PC-3 (cell line): ENCODE data around the gene ATP8A2. TPM values are rescaled to one million over a fixed set of nuclear protein-coding genes. Genes with fewer than 3 reads are reported as not detected.

Source experiments
- ATAC-seq: fragments of 200-7000 bp; cut with Tn5 transposase; 2 replicates; pipeline ENCODE4 v1.9.1; 2020; ENCODE audit warnings: mild to moderate bottlenecking, moderate library complexity
- BruUV-seq: library from RNA; stranded (reverse); fragments of 400-500 nt; replicated peaks from 2 replicates; lab custom pipeline; 2021; lab: Mats Ljungman, UMichigan
- CTCF ChIA-PET: fragments of 300-600 bp; sonication (Branson Sonifier 250); formaldehyde crosslinking; loops from one replicate; lab custom pipeline; 2022; ENCODE audit warnings: antibody characterized with exemption; lab: Charles Lee
- POLR2A ChIA-PET: fragments of 300-600 bp; sonication (Branson Sonifier 250); formaldehyde crosslinking; loops from one replicate; lab custom pipeline; 2022; ENCODE audit warnings: antibody characterized with exemption; ENCODE audit not compliant: unreplicated experiment; lab: Charles Lee
- DNase-seq: peaks from one replicate; pipeline ENCODE4 v3.0.0-alpha.2; 2015
- H2AFZ ChIP-seq: fragments of 300-600 bp; sonication (generic); 2 replicates; pipeline ENCODE4 v1.6.0; 2016; ENCODE audit warnings: antibody characterized with exemption, low read length
- H3F3A ChIP-seq: fragments of 300-600 bp; sonication (generic); one replicate; pipeline ENCODE4 v1.6.0; 2017; ENCODE audit warnings: antibody characterized with exemption, low read length, control low read depth, mild to moderate bottlenecking; ENCODE audit not compliant: unreplicated experiment
- H3K27ac ChIP-seq: fragments of 300-600 bp; sonication (generic); 2 replicates; pipeline ENCODE4 v1.5.1; 2016; ENCODE audit warnings: mild to moderate bottlenecking, low read length
- H3K27me3 ChIP-seq: fragments of 300-600 bp; sonication (generic); 2 replicates; pipeline ENCODE4 v1.6.1; 2016; ENCODE audit warnings: low read length, mixed read lengths
- H3K36me3 ChIP-seq: fragments of 300-600 bp; sonication (generic); 2 replicates; pipeline ENCODE4 v1.6.1; 2016; ENCODE audit warnings: low read depth, mixed run types, low read length, mixed read lengths
- H3K4me1 ChIP-seq: fragments of 300-600 bp; sonication (generic); 2 replicates; pipeline ENCODE4 v1.5.1; 2016; ENCODE audit warnings: low read length; ENCODE audit not compliant: insufficient read depth
- H3K4me2 ChIP-seq: fragments of 300-600 bp; sonication (generic); 2 replicates; pipeline ENCODE4 v1.6.0; 2016; ENCODE audit warnings: low read length
- H3K4me3 ChIP-seq: fragments of 300-600 bp; sonication (generic); 2 replicates; pipeline ENCODE4 v1.5.1; 2016; ENCODE audit warnings: mild to moderate bottlenecking, low read length, mixed read lengths
- H3K79me2 ChIP-seq: fragments of 300-600 bp; sonication (generic); 2 replicates; pipeline ENCODE4 v1.6.1; 2017; ENCODE audit warnings: low read length, mixed read lengths
- H3K9ac ChIP-seq: fragments of 300-600 bp; sonication (generic); 2 replicates; pipeline ENCODE4 v1.6.0; 2016; ENCODE audit warnings: mild to moderate bottlenecking, low read length
- H3K9me2 ChIP-seq: fragments of 300-600 bp; sonication (generic); replicated peaks from 2 replicates; pipeline ENCODE4 v1.6.1; 2016; ENCODE audit warnings: mixed run types, low read length, mixed read lengths
- H3K9me3 ChIP-seq: fragments of 300-600 bp; sonication (generic); 2 replicates; pipeline ENCODE4 v1.6.1; 2016; ENCODE audit warnings: low read length, mixed read lengths
- H4K20me1 ChIP-seq: fragments of 300-600 bp; sonication (generic); 2 replicates; pipeline ENCODE4 v1.6.1; 2016; ENCODE audit warnings: low read length, mixed read lengths
- EZH2 ChIP-seq: fragments of 300-600 bp; sonication (generic); IDR thresholded peaks from one replicate; pipeline ENCODE4 v1.6.1; 2017; ENCODE audit warnings: antibody characterized with exemption, mild to moderate bottlenecking, low read length; ENCODE audit not compliant: unreplicated experiment
- EZH2phosphoT487 ChIP-seq: fragments of 300-600 bp; sonication (generic); IDR thresholded peaks from 2 replicates; pipeline ENCODE4 v1.6.1; 2018; ENCODE audit warnings: mild to moderate bottlenecking, antibody characterized with exemption, low read length, borderline replicate concordance
- intact Hi-C: fragments of 100-400 bp; cut with micrococcal nuclease; formaldehyde crosslinking; loops from 2 replicates; pipeline ENCODE4 v1.9.0; 2023
- total RNA-seq: library from RNA; depleted of rRNA; stranded (reverse); fragments of >200 nt; gene quantifications from 2 replicates; pipeline ENCODE4 v1.2.3, GENCODE V29; 2014
- TF ChIP-seq, protein P1 (sequence below): fragments of 300-600 bp; sonication (generic); conservative IDR thresholded peaks from 2 replicates; pipeline ENCODE4 v1.5.1; 2017; ENCODE audit warnings: antibody characterized with exemption, low read depth, mild to moderate bottlenecking, low read length

Gene ATP8A2
- total RNA-seq, 1 experiment from 2014 or later: 0.04 TPM

DNA sequence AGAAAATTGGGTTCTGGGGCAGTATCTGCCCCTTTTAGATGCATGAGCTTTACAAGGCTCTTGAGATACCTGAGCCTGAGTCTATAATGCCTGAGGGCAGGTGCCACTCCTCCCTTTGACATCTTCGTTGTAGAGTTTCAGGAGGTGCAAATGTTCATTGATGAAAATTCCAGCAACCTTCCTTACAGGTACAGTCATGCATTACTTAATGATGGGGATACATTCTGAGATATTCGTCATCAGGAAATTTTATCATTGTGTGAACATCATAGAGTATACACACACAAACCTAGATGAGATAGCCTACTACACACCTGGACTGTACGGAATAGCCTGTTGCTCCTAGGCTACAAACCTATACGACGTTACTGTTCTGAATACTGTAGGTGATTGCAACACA, 370.0 kb downstream of the ATP8A2 start:
- POLR2A ChIA-PET: no interaction called here

GRCh38 chr13:25742220-25742619, 370.4 kb downstream of the ATP8A2 start:
- H3K27ac ChIP-seq: no peak overlapping the region
- BruUV-seq: no TSS peak

More for the DNA sequence above, 370.0 kb downstream of the ATP8A2 start:
- CTCF ChIA-PET: no interaction called here
- H4K20me1 ChIP-seq: no peaks in the 10 kb centered on the region
- H3K4me3 ChIP-seq: no peak overlapping the region
- no TSS peak for BruUV-seq
- H3F3A ChIP-seq: no peaks in the 10 kb centered on the region
- H3K9ac ChIP-seq: no peak overlapping the region
- no peak for ATAC-seq
- intact Hi-C loops: no loop called here
- H3K4me2 ChIP-seq: no peak overlapping the region
- no peak overlapping the region for H3K27ac ChIP-seq
- TF ChIP-seq, protein P1, sequence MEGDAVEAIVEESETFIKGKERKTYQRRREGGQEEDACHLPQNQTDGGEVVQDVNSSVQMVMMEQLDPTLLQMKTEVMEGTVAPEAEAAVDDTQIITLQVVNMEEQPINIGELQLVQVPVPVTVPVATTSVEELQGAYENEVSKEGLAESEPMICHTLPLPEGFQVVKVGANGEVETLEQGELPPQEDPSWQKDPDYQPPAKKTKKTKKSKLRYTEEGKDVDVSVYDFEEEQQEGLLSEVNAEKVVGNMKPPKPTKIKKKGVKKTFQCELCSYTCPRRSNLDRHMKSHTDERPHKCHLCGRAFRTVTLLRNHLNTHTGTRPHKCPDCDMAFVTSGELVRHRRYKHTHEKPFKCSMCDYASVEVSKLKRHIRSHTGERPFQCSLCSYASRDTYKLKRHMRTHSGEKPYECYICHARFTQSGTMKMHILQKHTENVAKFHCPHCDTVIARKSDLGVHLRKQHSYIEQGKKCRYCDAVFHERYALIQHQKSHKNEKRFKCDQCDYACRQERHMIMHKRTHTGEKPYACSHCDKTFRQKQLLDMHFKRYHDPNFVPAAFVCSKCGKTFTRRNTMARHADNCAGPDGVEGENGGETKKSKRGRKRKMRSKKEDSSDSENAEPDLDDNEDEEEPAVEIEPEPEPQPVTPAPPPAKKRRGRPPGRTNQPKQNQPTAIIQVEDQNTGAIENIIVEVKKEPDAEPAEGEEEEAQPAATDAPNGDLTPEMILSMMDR: no peak
- TF ChIP-seq EZH2phosphoT487: no peak
- no peak for TF ChIP-seq EZH2
- no peaks in the 10 kb centered on the region for H3K27me3 ChIP-seq
- no peaks in the 10 kb centered on the region for H3K4me1 ChIP-seq
- no peak overlapping the region for H2AFZ ChIP-seq
- H3K9me2 ChIP-seq: no peaks in the 10 kb centered on the region
- H3K36me3 ChIP-seq: no peaks in the 10 kb centered on the region
- H3K79me2 ChIP-seq: no peaks in the 10 kb centered on the region
- no peak for DNase-seq
- H3K9me3 ChIP-seq: no peaks in the 10 kb centered on the region

DNA sequence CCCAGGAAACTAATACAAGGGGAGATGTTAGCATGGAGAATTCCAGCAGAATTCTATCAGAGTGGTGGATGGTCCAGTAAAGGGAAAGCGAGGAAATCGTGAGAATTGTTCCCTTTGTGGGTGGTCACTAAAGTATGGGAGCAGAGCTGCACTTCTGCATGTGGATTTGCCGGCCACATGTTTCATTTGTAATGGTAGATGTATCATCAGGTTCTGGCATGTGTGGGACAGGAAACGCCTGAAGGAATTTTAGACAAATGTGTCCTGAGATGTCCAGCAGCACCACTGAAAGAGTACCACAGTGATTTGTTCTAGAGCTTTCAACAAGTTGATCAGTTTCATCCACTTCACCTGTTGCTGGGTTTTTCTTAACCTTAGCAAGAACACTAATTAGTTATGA, 371.6 kb downstream of the ATP8A2 start:
- H2AFZ ChIP-seq: no peak overlapping the region
- intact Hi-C loops: no loop called here
- no peak for ATAC-seq
- BruUV-seq: no TSS peak
- no peaks in the 10 kb centered on the region for H3F3A ChIP-seq
- no peak overlapping the region for H3K27ac ChIP-seq
- no peak for DNase-seq
- no peaks in the 10 kb centered on the region for H3K4me1 ChIP-seq
- no peaks in the 10 kb centered on the region for H3K9me2 ChIP-seq
- ChIA-PET POLR2A (no interaction called here), CTCF (no interaction called here)
- TF ChIP-seq, protein P1: no peak
- TF ChIP-seq EZH2 (no peak), EZH2phosphoT487 (no peak)
- H3K79me2 ChIP-seq: no peaks in the 10 kb centered on the region
- H4K20me1 ChIP-seq: no peaks in the 10 kb centered on the region
- no peak overlapping the region for H3K4me2 ChIP-seq
- no peaks in the 10 kb centered on the region for H3K27me3 ChIP-seq
- H3K4me3 ChIP-seq: no peak overlapping the region
- no peaks in the 10 kb centered on the region for H3K36me3 ChIP-seq
- H3K9me3 ChIP-seq: no peaks in the 10 kb centered on the region
- no peak overlapping the region for H3K9ac ChIP-seq

More at GRCh38 chr13:25742220-25742619, 370.4 kb downstream of the ATP8A2 start:
- no peak for ATAC-seq
- ChIA-PET CTCF (no interaction called here), POLR2A (no interaction called here)
- H3K9ac ChIP-seq: no peak overlapping the region
- no peak overlapping the region for H3K4me2 ChIP-seq
- H4K20me1 ChIP-seq: no peaks in the 10 kb centered on the region
- no peaks in the 10 kb centered on the region for H3K27me3 ChIP-seq
- H3K79me2 ChIP-seq: no peaks in the 10 kb centered on the region
- intact Hi-C loops: no loop called here
- H3K9me3 ChIP-seq: no peaks in the 10 kb centered on the region
- no peaks in the 10 kb centered on the region for H3F3A ChIP-seq
- H3K4me1 ChIP-seq: no peaks in the 10 kb centered on the region
- no peak overlapping the region for H2AFZ ChIP-seq
- no peaks in the 10 kb centered on the region for H3K36me3 ChIP-seq
- TF ChIP-seq EZH2phosphoT487 (no peak), EZH2 (no peak)
- TF ChIP-seq, protein P1: no peak
- H3K9me2 ChIP-seq: no peaks in the 10 kb centered on the region
- no peak for DNase-seq
- H3K4me3 ChIP-seq: no peak overlapping the region
